H1 (cell line): ENCODE results near the gene H2AZ1. TPM values are rescaled to one million over a fixed set of nuclear protein-coding genes. Genes with fewer than 3 reads are reported as not detected.
A peak's percentile ranks its signal among the peaks of the same experiment; 100 is the strongest.

ENCODE experiments used
- ATF3 ChIP-seq: IDR thresholded peaks from 2 replicates; pipeline ENCODE4 v1.6.1; 2011; ENCODE audit warnings: low read depth, mild to moderate bottlenecking, low read length; ENCODE audit not compliant: insufficient read depth
- BACH1 ChIP-seq: IDR thresholded peaks from 2 replicates; pipeline ENCODE4 v1.6.1; 2012; ENCODE audit warnings: low read length, improper control_type of control experiment
- BCL11A ChIP-seq, 2 experiments: IDR thresholded peaks; one replicate each; pipeline ENCODE4 v1.6.1; 2011; ENCODE audit warnings: low read depth in 2 of 2, low read length in 2 of 2, mild to moderate bottlenecking in 2 of 2
- CBX8 ChIP-seq: fragments of 300-800, 300-1000 bp; sonication (generic); IDR thresholded peaks from 2 replicates; pipeline ENCODE4 v1.7.1; 2016; ENCODE audit warnings: low read depth, low read length, borderline replicate concordance
- CTCF ChIP-seq, 3 experiments: IDR thresholded peaks; 1 replicate in 2 of 3; 2 replicates in 1 of 3; pipeline versions ENCODE4 v1.5.1 to v1.6.1; 2011; ENCODE audit warnings: low read length in 3 of 3, mild to moderate bottlenecking in 3 of 3, inconsistent platforms in 2 of 3, low read depth in 1 of 3, moderate library complexity in 1 of 3; ENCODE audit not compliant: insufficient read depth in 1 of 3; ENCODE audit errors: control extremely low read depth in 1 of 3
- FOSL1 ChIP-seq: IDR thresholded peaks from 2 replicates; pipeline ENCODE4 v1.6.1; 2011; ENCODE audit warnings: mild to moderate bottlenecking, low read depth, low read length, moderate library complexity; ENCODE audit not compliant: insufficient read depth
- GABPA ChIP-seq: IDR thresholded peaks from 2 replicates; pipeline ENCODE4 v1.6.1; 2011; ENCODE audit warnings: mild to moderate bottlenecking, low read length, moderate library complexity, borderline replicate concordance; ENCODE audit not compliant: insufficient read depth
- HDAC2 ChIP-seq, 2 experiments: fragments of 300-600 bp in 1 of 2; sonication (generic) in 1 of 2; IDR thresholded peaks; 2 replicates each; pipeline ENCODE4 v1.6.1; 2011 to 2012; ENCODE audit warnings: low read depth in 2 of 2, low read length in 2 of 2, mild to moderate bottlenecking in 2 of 2, moderate library complexity in 2 of 2, borderline replicate concordance in 1 of 2, inconsistent platforms in 1 of 2
- KDM4A ChIP-seq: IDR thresholded peaks from one replicate; pipeline ENCODE4 v1.7.1; 2012; ENCODE audit warnings: low read depth, mild to moderate bottlenecking, moderate library complexity, low read length, inconsistent platforms; ENCODE audit not compliant: severe bottlenecking
- KDM5A ChIP-seq: fragments of 200-600 bp; IDR thresholded peaks from 2 replicates; pipeline ENCODE4 v1.7.1; 2012; ENCODE audit warnings: mild to moderate bottlenecking, low read length, inconsistent platforms, mixed read lengths
- NANOG ChIP-seq: IDR thresholded peaks from 2 replicates; pipeline ENCODE4 v1.6.1; 2011; ENCODE audit warnings: low read length, low read depth, mild to moderate bottlenecking, inconsistent platforms; ENCODE audit not compliant: insufficient read depth, poor library complexity, severe bottlenecking
- NRF1 ChIP-seq: IDR thresholded peaks from 2 replicates; pipeline ENCODE4 v1.6.1; 2011; ENCODE audit warnings: mild to moderate bottlenecking, low read depth, low read length, improper control_type of control experiment
- POLR2AphosphoS5 ChIP-seq: IDR thresholded peaks from 2 replicates; pipeline ENCODE4 v1.6.1; 2011; ENCODE audit warnings: low read depth, low read length
- RFX5 ChIP-seq: IDR thresholded peaks from 2 replicates; pipeline ENCODE4 v1.6.1; 2011; ENCODE audit warnings: low read depth, low read length, improper control_type of control experiment, borderline replicate concordance
- RXRA ChIP-seq: IDR thresholded peaks from 2 replicates; pipeline ENCODE4 v1.6.1; 2011; ENCODE audit warnings: low read depth, mild to moderate bottlenecking, low read length, moderate library complexity; ENCODE audit not compliant: insufficient read depth
- SAP30 ChIP-seq: fragments of 300-600 bp; sonication (generic); IDR thresholded peaks from 2 replicates; pipeline ENCODE4 v1.7.1; 2012; ENCODE audit warnings: low read length, moderate library complexity, mild to moderate bottlenecking, inconsistent platforms; ENCODE audit not compliant: insufficient read depth, insufficient replicate concordance
- TAF7 ChIP-seq: optimal IDR thresholded peaks from 2 replicates; pipeline ENCODE3; 2011; ENCODE audit warnings: low read depth, mild to moderate bottlenecking, inconsistent platforms, low read length, moderate library complexity, borderline replicate concordance
- YY1 ChIP-seq: IDR thresholded peaks from 2 replicates; pipeline ENCODE4 v1.6.1; 2011; ENCODE audit warnings: low read depth, mild to moderate bottlenecking, low read length
- ZNF274 ChIP-seq: IDR thresholded peaks from 2 replicates; pipeline ENCODE4 v1.7.0; 2012; ENCODE audit warnings: low read length, borderline replicate concordance; ENCODE audit errors: extremely low read depth
- polyA plus RNA-seq, 7 experiments: library from polyadenylated mRNA; depleted of rRNA in 3 of 7; stranded (reverse) in 5 of 7; unstranded in 2 of 7; fragments of >200 nt in 5 of 7; fragments of 200-250 nt in 2 of 7; gene quantifications; 1 replicate in 5 of 7; 2 replicates in 1 of 7; 4 replicates in 1 of 7; pipeline versions ENCODE4 v1.2.1 to v1.2.3, GENCODE V29; 2011 to 2013; ENCODE audit warnings: missing spikeins in 2 of 7, mixed read lengths in 2 of 7
- total RNA-seq: library from RNA; stranded (reverse); fragmentation: NEBNext Ultra II Directional; extraction: Animal tissue kit (Norgen Biotek cat#: 25700); gene quantifications from 2 replicates; pipeline ENCODE4 v1.2.1, GENCODE V29; 2021

Gene H2AZ1
- total and polyA plus RNA-seq, 2 of the 8 experiments (the other 6 are each of a cell fraction or from before 2014, with no cell fraction given): 831 to 898 TPM

GRCh38 chr4:99949034-99949998 lies 759 bp downstream of the H2AZ1 start (continued):
- no peak for TF ChIP-seq BCL11A (IDR thresholded peaks at IDR 0.05; ENCODE audit: low read depth in 2 of 2, low read length in 2 of 2)
- TF ChIP-seq RFX5: no peak
- peak; percentile 54 for TF ChIP-seq NANOG
- TF ChIP-seq ZNF274: no peak
- no peak for TF ChIP-seq GABPA
- TF ChIP-seq FOSL1: no peak
- no peak for TF ChIP-seq NRF1
- no peak for TF ChIP-seq CBX8
- no peak for TF ChIP-seq KDM4A
- TF ChIP-seq RXRA: no peak
- peak; percentile 81; the same call in 1 of the 2 replicates for TF ChIP-seq POLR2AphosphoS5
- no peak for TF ChIP-seq KDM5A
- TF ChIP-seq SAP30: no peak
- TF ChIP-seq CTCF (IDR thresholded peaks at IDR 0.05; ENCODE audit: control extremely low read depth in 1 of 3, insufficient read depth in 1 of 3, low read depth in 1 of 3, low read length in 3 of 3): peak; percentile 61 to 89 (median 71)
- peak; percentile 94 for TF ChIP-seq BACH1
- peak; percentile 79 for TF ChIP-seq ATF3
- 0 out of 4 replicates have a peak, but pooled peaks of 1 of the 2 experiments have one; percentile 62 for TF ChIP-seq HDAC2 (IDR thresholded peaks at IDR 0.05; ENCODE audit: borderline replicate concordance in 1 of 2, low read depth in 2 of 2, low read length in 2 of 2)
- TF ChIP-seq YY1: peak; percentile 55; the same call in 1 of the 2 replicates
- peak; percentile 90 for TF ChIP-seq TAF7
